K562 (cell line): ENCODE measurements around the gene CALHM3. TPM values are rescaled to one million over a fixed set of nuclear protein-coding genes. Genes with fewer than 3 reads are reported as not detected.
A peak's percentile ranks its signal among the peaks of the same experiment; 100 is the strongest.

Experiments used
- ATAC-seq: fragments of 200-7000 bp; cut with Tn5 transposase; 3 replicates; pipeline ENCODE4 v1.9.1; 2020; ENCODE audit warnings: moderate library complexity
- BruUV-seq: library from RNA; stranded (reverse); fragments of 400-500 nt; replicated peaks from 2 replicates; lab custom pipeline; 2021; lab: Mats Ljungman, UMichigan
- CTCF ChIA-PET: fragments of 300-600 bp; formaldehyde crosslinking; extraction: SDS; loops from one replicate; lab custom pipeline; 2021; ENCODE audit warnings: low intra/inter-chr PET ratio; lab: Yijun Ruan, JAX
- POLR2A ChIA-PET: fragments of 300-600, 350-650 bp; sonication (Branson Sonifier 250); formaldehyde crosslinking; extraction: SDS; loops from one replicate; lab custom pipeline; 2021; ENCODE audit warnings: antibody characterized with exemption, inconsistent platforms; lab: Yijun Ruan, JAX
- DNase-seq, 4 experiments: peaks; one replicate each; pipeline versions ENCODE4 v3.0.0 to v3.0.0-alpha.2; 2011 to 2018; ENCODE audit warnings: low spot score in 3 of 4, mixed read lengths in 3 of 4; ENCODE audit errors: extremely low read depth in 1 of 4
- FAIRE-seq: peaks from 2 replicates; lab custom pipeline; 2011; peaks lifted over from hg19 to GRCh38; lab: Jason Lieb, UNC
- H2AFZ ChIP-seq: 2 replicates; pipeline ENCODE4 v1.6.0; 2011; ENCODE audit warnings: low read depth, low read length, control low read depth, inconsistent platforms
- H3K27ac ChIP-seq: fragments of 200-600 bp; 3 replicates; pipeline ENCODE4 v1.8.0; 2011; ENCODE audit warnings: low read depth, mild to moderate bottlenecking, control low read depth, inconsistent platforms, low read length, moderate library complexity, mixed read lengths; ENCODE audit errors: extremely low read depth
- H3K27me3 ChIP-seq, 2 experiments: fragments of 300-600 bp in 1 of 2; 2 replicates in 1 of 2; 3 replicates in 1 of 2; pipeline versions ENCODE4 v1.6.0 to v1.8.0; 2011; ENCODE audit warnings: inconsistent platforms in 2 of 2, low read length in 2 of 2, mild to moderate bottlenecking in 1 of 2, mixed read lengths in 1 of 2, moderate library complexity in 1 of 2; ENCODE audit not compliant: control insufficient read depth in 2 of 2, insufficient read depth in 2 of 2
- H3K36me3 ChIP-seq: fragments of 300-600 bp; 3 replicates; pipeline ENCODE4 v1.8.0; 2011; ENCODE audit warnings: mild to moderate bottlenecking, low read length, inconsistent platforms; ENCODE audit not compliant: control insufficient read depth, insufficient read depth
- H3K4me1 ChIP-seq, 2 experiments: fragments of 200-600 bp in 1 of 2; replicated peaks in 1 of 2; 2 replicates in 1 of 2; 3 replicates in 1 of 2; pipeline versions ENCODE4 v1.5.1 to v1.8.0; 2011; ENCODE audit warnings: inconsistent platforms in 2 of 2, low read length in 2 of 2, mild to moderate bottlenecking in 1 of 2, mixed read lengths in 1 of 2, moderate library complexity in 1 of 2; ENCODE audit not compliant: control insufficient read depth in 2 of 2, insufficient read depth in 2 of 2
- H3K4me2 ChIP-seq: 2 replicates; pipeline ENCODE4 v1.6.1; 2011; ENCODE audit warnings: low read length, control low read depth, inconsistent platforms, mixed read lengths; ENCODE audit not compliant: insufficient read depth
- H3K4me3 ChIP-seq: fragments of 200-600 bp; sonication (generic), shearing (Covaris generic); 2 replicates; pipeline ENCODE4 v1.5.1; 2016; ENCODE audit warnings: control low read depth, inconsistent platforms
- H3K79me2 ChIP-seq: fragments of 200-600 bp; 3 replicates; pipeline ENCODE4 v1.8.0; 2011; ENCODE audit warnings: low read length, inconsistent platforms; ENCODE audit not compliant: control insufficient read depth, insufficient read depth
- H3K9ac ChIP-seq, 2 experiments: 2 replicates each; pipeline versions ENCODE4 v1.6.0 to v1.6.1; 2011; ENCODE audit warnings: low read depth in 2 of 2, low read length in 2 of 2, control low read depth in 1 of 2, inconsistent platforms in 1 of 2, mild to moderate bottlenecking in 1 of 2, mixed read lengths in 1 of 2; ENCODE audit not compliant: insufficient read depth in 1 of 2
- H3K9me1 ChIP-seq: one replicate; pipeline ENCODE4 v1.6.0; 2011; ENCODE audit warnings: inconsistent platforms, mild to moderate bottlenecking, low read length, moderate library complexity; ENCODE audit not compliant: control insufficient read depth, insufficient read depth
- H3K9me3 ChIP-seq: replicated peaks from 2 replicates; pipeline ENCODE4 v1.5.1; 2011; ENCODE audit warnings: low read depth, low read length, inconsistent platforms; ENCODE audit not compliant: control insufficient read depth, insufficient read depth
- H4K20me1 ChIP-seq: replicated peaks from 2 replicates; pipeline ENCODE4 v1.6.1; 2011; ENCODE audit warnings: low read length, inconsistent platforms, mixed read lengths; ENCODE audit not compliant: control insufficient read depth, insufficient read depth
- CHCHD3 ChIP-seq: fragments of 250-450 bp; sonication (Bioruptor Pico); IDR thresholded peaks from 2 replicates; pipeline ENCODE4 v2.1.2; 2022; ENCODE audit warnings: mild to moderate bottlenecking
- FOXK1 ChIP-seq: sonication (generic); formaldehyde crosslinking; IDR thresholded peaks from 2 replicates; pipeline ENCODE4 v1.8.0; 2022; ENCODE audit warnings: missing genetic modification reagents, mild to moderate bottlenecking, borderline replicate concordance
- FOXK2 ChIP-seq, 2 experiments: fragments of 450-650 bp; IDR thresholded peaks in 1 of 2; conservative IDR thresholded peaks in 1 of 2; 2 replicates each; pipeline ENCODE4 v1.6.1; 2016; ENCODE audit warnings: low read depth in 2 of 2, mild to moderate bottlenecking in 1 of 2
- HNRNPK ChIP-seq: fragments of 200-400 bp; formaldehyde crosslinking; IDR thresholded peaks from one replicate; pipeline ENCODE4 v1.6.1; 2018; ENCODE audit warnings: mild to moderate bottlenecking, low read depth, low read length; ENCODE audit not compliant: poor library complexity, severe bottlenecking
- NBN ChIP-seq: fragments of 450-650 bp; IDR thresholded peaks from 2 replicates; pipeline ENCODE4 v1.6.1; 2016; ENCODE audit warnings: low read depth, mild to moderate bottlenecking
- RFX7 ChIP-seq: fragments of 250-450 bp; sonication (Bioruptor Pico); IDR thresholded peaks from 2 replicates; pipeline ENCODE4 v1.5.1; 2021; ENCODE audit warnings: mild to moderate bottlenecking
- SLC30A9 ChIP-seq: fragments of 250-450 bp; sonication (Bioruptor Pico); IDR thresholded peaks from 2 replicates; pipeline ENCODE4 v1.8.0; 2022; ENCODE audit warnings: mild to moderate bottlenecking, moderate library complexity
- SMAD1 ChIP-seq: fragments of 150-350 bp; IDR thresholded peaks from 2 replicates; pipeline ENCODE4 v1.6.1; 2014; ENCODE audit warnings: low read length, low read depth; ENCODE audit not compliant: partially characterized antibody
- SMARCA5 ChIP-seq: fragments of 450-650 bp; IDR thresholded peaks from 2 replicates; pipeline ENCODE4 v1.6.1; 2016
- ZNF76 ChIP-seq: fragments of 250-450 bp; sonication (Bioruptor Pico); IDR thresholded peaks from 2 replicates; pipeline ENCODE4 v1.4.0; 2020; ENCODE audit warnings: mild to moderate bottlenecking, moderate library complexity, borderline replicate concordance
- WGBS: fragments of 100-300 bp; shearing (Covaris generic); methylation state at CpG from one replicate; pipeline ENCODE4 v1.1.6; 2016; ENCODE audit warnings: low coverage, mixed read lengths; ENCODE audit not compliant: insufficient coverage; ENCODE audit errors: missing lambda C conversion rate; 5-methylcytosine and 5-hydroxymethylcytosine counted together
- in situ Hi-C: fragments of 300-500 bp; cut with MboI; formaldehyde crosslinking; loops from 4 replicates; pipeline ENCODE4 v1.15.0; 2018; ENCODE audit warnings: inconsistent platforms, mixed read lengths
- intact Hi-C: fragments of 100-400 bp; cut with micrococcal nuclease; formaldehyde crosslinking; loops from 2 replicates; pipeline ENCODE4 v1.14.2; 2022
- polyA plus RNA-seq, 8 experiments: library from polyadenylated mRNA; depleted of rRNA in 4 of 8; stranded (reverse) in 5 of 8; unstranded in 3 of 8; fragments of >200 nt; fragmentation: Nextera tagmentation in 2 of 8; fragmentation: Illumina TruSeq in 1 of 8; extraction: Ambion mirVana in 2 of 8; extraction: Trizol in 1 of 8; gene quantifications; 2 replicates each; pipeline versions ENCODE4 v1.2.1 to v1.2.3, GENCODE V29; 2011 to 2014; ENCODE audit warnings: inconsistent platforms in 1 of 8, missing spikeins in 1 of 8
- total RNA-seq, 7 experiments: library from RNA; depleted of rRNA in 6 of 7; stranded (reverse); fragments of >200 nt in 6 of 7; fragmentation: Illumina TruSeq in 2 of 7; extraction: Trizol in 2 of 7; gene quantifications; 2 replicates each; pipeline versions ENCODE4 v1.2.1 to v1.2.3, GENCODE V29; 2011 to 2021; ENCODE audit warnings: low replicate concordance in 1 of 7
- TF ChIP-seq, protein P1 (sequence below): fragments of 450-650 bp; IDR thresholded peaks from 2 replicates; pipeline ENCODE4 v1.6.1; 2016; ENCODE audit warnings: borderline replicate concordance
- TF ChIP-seq, protein P2 (sequence below): fragments of 200-800 bp; sonication (Bioruptor generic); IDR thresholded peaks from 2 replicates; pipeline ENCODE4 v1.6.1; 2017; ENCODE audit warnings: missing genetic modification characterization, missing compliant biosample characterization
- TF ChIP-seq, protein P3 (sequence below): fragments of 450-650 bp; IDR thresholded peaks from 2 replicates; pipeline ENCODE4 v1.6.1; 2017; ENCODE audit warnings: antibody characterized with exemption
- TF ChIP-seq, protein P4 (sequence below), 2 experiments: fragments of 250-450 bp in 1 of 2; fragments of 450-650 bp in 1 of 2; sonication (Bioruptor Pico) in 1 of 2; IDR thresholded peaks; 2 replicates each; pipeline versions ENCODE4 v1.6.1 to v1.8.0; 2016 to 2021; ENCODE audit warnings: mild to moderate bottlenecking in 2 of 2, moderate library complexity in 2 of 2, missing compliant biosample characterization in 1 of 2, missing genetic modification characterization in 1 of 2

Gene CALHM3
- total and polyA plus RNA-seq, 9 of the 15 experiments (the other 6 are each of a cell fraction or from before 2014, with no cell fraction given): not detected

DNA sequence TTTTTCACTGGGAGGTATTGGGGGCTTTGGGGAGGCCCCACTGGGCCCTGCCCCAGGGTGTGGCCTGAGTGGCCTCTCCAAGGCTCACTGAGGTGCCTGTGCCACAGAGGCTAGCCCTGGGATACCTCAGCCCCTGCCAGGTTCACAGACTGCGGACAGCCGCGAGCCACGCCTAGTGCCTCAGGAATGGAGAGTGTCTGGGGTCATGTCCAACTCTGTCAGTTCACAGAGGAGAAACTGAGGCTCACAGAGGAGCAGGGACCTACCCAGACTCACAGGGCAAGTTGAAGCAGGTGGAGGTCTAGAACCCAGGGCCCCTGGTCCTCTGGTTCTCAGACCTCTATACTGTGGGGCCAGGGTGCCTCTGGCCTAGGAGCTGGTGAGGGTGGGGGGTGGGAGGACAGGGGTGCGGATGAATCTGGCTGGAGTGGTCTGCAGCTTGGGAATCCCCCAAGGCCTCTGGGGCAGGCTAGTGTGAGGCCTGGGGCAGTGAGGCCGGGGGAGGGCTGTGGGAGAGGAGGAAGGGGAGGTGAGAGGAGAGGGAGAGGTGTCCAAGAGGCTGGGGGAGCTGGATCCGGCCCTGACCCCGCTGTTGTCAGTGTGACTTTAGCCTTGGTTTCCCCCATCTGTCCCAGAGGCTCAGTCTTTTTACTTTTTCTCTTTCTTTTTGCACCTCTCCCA is 34.5 kb upstream of the CALHM3 start:
- CTCF ChIA-PET: no interaction called here
- Histone ChIP-seq H2AFZ (no peak overlapping the region), H3K4me1 (peaks cover 0 to 3% of the 10 kb centered on the region in 2 experiments; a peak in 2 of 5 replicates), H3K9me3 (no peaks in the 10 kb centered on the region), H3K9ac (no peak overlapping the region), H4K20me1 (no peaks in the 10 kb centered on the region), H3K36me3 (no peaks in the 10 kb centered on the region), H3K4me3 (no peak overlapping the region), H3K27me3 (peaks cover 3 to 19% of the 10 kb centered on the region in 2 experiments; a peak in 3 of 5 replicates), H3K4me2 (no peak overlapping the region), H3K27ac (no peak overlapping the region), H3K9me1 (no peaks in the 10 kb centered on the region), H3K79me2 (no peaks in the 10 kb centered on the region)
- no peak for FAIRE-seq
- 11% methylated on average over 4 of the region's 8 CpGs for WGBS
- DNase-seq: peak in 1 of 4 experiments; percentile 1
- intact Hi-C loops (no loop called here), in situ Hi-C loops (no loop called here)
- no TSS peak for BruUV-seq
- ATAC-seq: no peak
- POLR2A ChIA-PET: no interaction called here
- TF ChIP-seq FOXK2 (conservative IDR thresholded peaks at IDR 0.05 in 1 of 2, IDR thresholded peaks at IDR 0.05 in 1 of 2; ENCODE audit: low read depth in 2 of 2) (no peak), NBN (no peak), SLC30A9 (CRISPR knock-in tag) (no peak), FOXK1 (CRISPR knock-in tag) (no peak), SMARCA5 (no peak), CHCHD3 (CRISPR knock-in tag) (no peak), RFX7 (CRISPR knock-in tag) (no peak), SMAD1 (no peak), HNRNPK (no peak), ZNF76 (CRISPR knock-in tag) (no peak)
- TF ChIP-seq, protein P1, sequence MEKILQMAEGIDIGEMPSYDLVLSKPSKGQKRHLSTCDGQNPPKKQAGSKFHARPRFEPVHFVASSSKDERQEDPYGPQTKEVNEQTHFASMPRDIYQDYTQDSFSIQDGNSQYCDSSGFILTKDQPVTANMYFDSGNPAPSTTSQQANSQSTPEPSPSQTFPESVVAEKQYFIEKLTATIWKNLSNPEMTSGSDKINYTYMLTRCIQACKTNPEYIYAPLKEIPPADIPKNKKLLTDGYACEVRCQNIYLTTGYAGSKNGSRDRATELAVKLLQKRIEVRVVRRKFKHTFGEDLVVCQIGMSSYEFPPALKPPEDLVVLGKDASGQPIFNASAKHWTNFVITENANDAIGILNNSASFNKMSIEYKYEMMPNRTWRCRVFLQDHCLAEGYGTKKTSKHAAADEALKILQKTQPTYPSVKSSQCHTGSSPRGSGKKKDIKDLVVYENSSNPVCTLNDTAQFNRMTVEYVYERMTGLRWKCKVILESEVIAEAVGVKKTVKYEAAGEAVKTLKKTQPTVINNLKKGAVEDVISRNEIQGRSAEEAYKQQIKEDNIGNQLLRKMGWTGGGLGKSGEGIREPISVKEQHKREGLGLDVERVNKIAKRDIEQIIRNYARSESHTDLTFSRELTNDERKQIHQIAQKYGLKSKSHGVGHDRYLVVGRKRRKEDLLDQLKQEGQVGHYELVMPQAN: no peak
- TF ChIP-seq, protein P2, sequence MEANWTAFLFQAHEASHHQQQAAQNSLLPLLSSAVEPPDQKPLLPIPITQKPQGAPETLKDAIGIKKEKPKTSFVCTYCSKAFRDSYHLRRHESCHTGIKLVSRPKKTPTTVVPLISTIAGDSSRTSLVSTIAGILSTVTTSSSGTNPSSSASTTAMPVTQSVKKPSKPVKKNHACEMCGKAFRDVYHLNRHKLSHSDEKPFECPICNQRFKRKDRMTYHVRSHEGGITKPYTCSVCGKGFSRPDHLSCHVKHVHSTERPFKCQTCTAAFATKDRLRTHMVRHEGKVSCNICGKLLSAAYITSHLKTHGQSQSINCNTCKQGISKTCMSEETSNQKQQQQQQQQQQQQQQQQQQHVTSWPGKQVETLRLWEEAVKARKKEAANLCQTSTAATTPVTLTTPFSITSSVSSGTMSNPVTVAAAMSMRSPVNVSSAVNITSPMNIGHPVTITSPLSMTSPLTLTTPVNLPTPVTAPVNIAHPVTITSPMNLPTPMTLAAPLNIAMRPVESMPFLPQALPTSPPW: no peak
- TF ChIP-seq, protein P3, sequence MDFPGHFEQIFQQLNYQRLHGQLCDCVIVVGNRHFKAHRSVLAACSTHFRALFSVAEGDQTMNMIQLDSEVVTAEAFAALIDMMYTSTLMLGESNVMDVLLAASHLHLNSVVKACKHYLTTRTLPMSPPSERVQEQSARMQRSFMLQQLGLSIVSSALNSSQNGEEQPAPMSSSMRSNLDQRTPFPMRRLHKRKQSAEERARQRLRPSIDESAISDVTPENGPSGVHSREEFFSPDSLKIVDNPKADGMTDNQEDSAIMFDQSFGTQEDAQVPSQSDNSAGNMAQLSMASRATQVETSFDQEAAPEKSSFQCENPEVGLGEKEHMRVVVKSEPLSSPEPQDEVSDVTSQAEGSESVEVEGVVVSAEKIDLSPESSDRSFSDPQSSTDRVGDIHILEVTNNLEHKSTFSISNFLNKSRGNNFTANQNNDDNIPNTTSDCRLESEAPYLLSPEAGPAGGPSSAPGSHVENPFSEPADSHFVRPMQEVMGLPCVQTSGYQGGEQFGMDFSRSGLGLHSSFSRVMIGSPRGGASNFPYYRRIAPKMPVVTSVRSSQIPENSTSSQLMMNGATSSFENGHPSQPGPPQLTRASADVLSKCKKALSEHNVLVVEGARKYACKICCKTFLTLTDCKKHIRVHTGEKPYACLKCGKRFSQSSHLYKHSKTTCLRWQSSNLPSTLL: no peak
- TF ChIP-seq, protein P4, sequence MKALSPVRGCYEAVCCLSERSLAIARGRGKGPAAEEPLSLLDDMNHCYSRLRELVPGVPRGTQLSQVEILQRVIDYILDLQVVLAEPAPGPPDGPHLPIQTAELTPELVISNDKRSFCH (CRISPR knock-in tag; IDR thresholded peaks at IDR 0.05): no peak
- TF ChIP-seq, protein P4 (tag; IDR thresholded peaks at IDR 0.05): no peak
